Esophagus muscularis mucosa (tissue), 4 donors: ENCODE data around the gene UFC1. TPM values are rescaled to one million over a fixed set of nuclear protein-coding genes. Genes with fewer than 3 reads are reported as not detected.
A peak's percentile ranks its signal among the peaks of the same experiment; 100 is the strongest.

Experiments used
- DNase-seq: peaks from one replicate; pipeline ENCODE4 v3.0.0-alpha.2; 2017; ENCODE audit errors: extremely low spot score
- H3K27ac ChIP-seq, 4 donors: fragments of 200-600 bp; sonication (generic); replicated peaks in 1 of 4; 1 replicate in 3 of 4; 2 replicates in 1 of 4; pipeline ENCODE4 v1.5.1; 2016 to 2019; ENCODE audit warnings: mild to moderate bottlenecking in 1 of 4
- H3K27me3 ChIP-seq, 4 donors: fragments of 200-600 bp; sonication (generic); one replicate each; pipeline versions ENCODE4 v1.5.1 to v1.6.0; 2016 to 2019
- H3K36me3 ChIP-seq, 4 donors: fragments of 200-600 bp; sonication (generic); one replicate each; pipeline ENCODE4 v1.5.1; 2016 to 2019
- H3K4me1 ChIP-seq, 4 donors: fragments of 200-600 bp; sonication (generic); one replicate each; pipeline ENCODE4 v1.5.1; 2016 to 2019
- H3K4me3 ChIP-seq, 4 donors: fragments of 200-600 bp; sonication (generic); 1 replicate in 2 of 4; 2 replicates in 2 of 4; pipeline ENCODE4 v1.5.1; 2016 to 2019; ENCODE audit warnings: mild to moderate bottlenecking in 4 of 4, moderate library complexity in 1 of 4
- H3K9me3 ChIP-seq, 4 donors: fragments of 200-600 bp; sonication (generic); 1 replicate in 3 of 4; 2 replicates in 1 of 4; pipeline ENCODE4 v1.5.1; 2016 to 2019
- CTCF ChIP-seq, 3 experiments: fragments of 200-600 bp in 2 of 3; fragments of 450-650 bp in 1 of 3; sonication (generic) in 2 of 3; IDR thresholded peaks; one replicate each; pipeline ENCODE4 v1.5.1; 2017 to 2019; ENCODE audit warnings: antibody characterized with exemption in 3 of 3, mild to moderate bottlenecking in 2 of 3, moderate library complexity in 1 of 3
- EP300 ChIP-seq: sonication (generic); formaldehyde crosslinking; IDR thresholded peaks from one replicate; pipeline ENCODE4 v1.6.1; 2017; ENCODE audit warnings: antibody characterized with exemption
- POLR2A ChIP-seq: fragments of 450-650 bp; IDR thresholded peaks from one replicate; pipeline ENCODE4 v1.6.1; 2017; ENCODE audit warnings: antibody characterized with exemption, moderate library complexity, mild to moderate bottlenecking, low read depth
- POLR2AphosphoS5 ChIP-seq, 2 donors: sonication (generic); formaldehyde crosslinking; IDR thresholded peaks; one replicate each; pipeline ENCODE4 v1.6.1; 2017; ENCODE audit warnings: antibody characterized with exemption in 2 of 2
- WGBS: methylation state at CpG from one replicate; pipeline ENCODE4 v1.1.5; 2018; 5-methylcytosine and 5-hydroxymethylcytosine counted together
- intact Hi-C: fragments of 100-400 bp; cut with DNase I; formaldehyde crosslinking; loops from one replicate; pipeline ENCODE4 v1.15.1; 2023
- total RNA-seq, 4 donors: library from RNA; depleted of rRNA; stranded (reverse); fragments of >200 nt; gene quantifications; one replicate each; pipeline versions ENCODE4 v1.1.0 to v1.2.1, GENCODE V29; 2016

The UFC1 gene
- total RNA-seq, 4 donors from 2014 or later: 62.8 to 86.1 (median 71.6) TPM

- 79% methylated on average over 1 of the region's 1 CpG for WGBS
- TF ChIP-seq EP300 (no peak), CTCF (IDR thresholded peaks at IDR 0.05) (no peak), POLR2A (no peak), POLR2AphosphoS5 (IDR thresholded peaks at IDR 0.05) (no peak)
- no peak for DNase-seq
- Histone ChIP-seq H3K27ac (no peak overlapping the region), H3K36me3 (no peaks in the 10 kb centered on the region), H3K4me1 (peaks cover 15 to 31% (median 29%) of the 10 kb centered on the region in 4 donors), H3K4me3 (no peak overlapping the region), H3K9me3 (no peaks in the 10 kb centered on the region), H3K27me3 (no peaks in the 10 kb centered on the region)
- intact Hi-C loops: no loop called here
These were observed 28.4 kb downstream of the UFC1 start for GRCh38 chr1:161182214-161182613.

- Histone ChIP-seq H3K27me3 (no peaks in the 10 kb centered on the region), H3K4me1 (peaks cover 6 to 22% (median 20%) of the 10 kb centered on the region in 4 donors), H3K36me3 (peaks cover 0 to 1% (median 0%) of the 10 kb centered on the region in 4 donors), H3K27ac (peak overlapping the region; percentile 47 to 69 (median 59)), H3K4me3 (no peak overlapping the region), H3K9me3 (no peaks in the 10 kb centered on the region)
- 18% methylated on average over 3 of the region's 3 CpGs for WGBS
- intact Hi-C loops: no loop called here
- no peak for DNase-seq
- TF ChIP-seq POLR2AphosphoS5 (IDR thresholded peaks at IDR 0.05) (peak; percentile 30 to 42), EP300 (no peak)
These were observed 31.5 kb downstream of the UFC1 start for GRCh38 chr1:161185282-161185682.

GRCh38 chr1:161185732-161186311, 32.0 kb downstream of the UFC1 start:
- Histone ChIP-seq H3K4me1 (peaks cover 6 to 25% (median 19%) of the 10 kb centered on the region in 4 donors), H3K36me3 (peaks cover 0 to 7% (median under 1%) of the 10 kb centered on the region in 4 donors), H3K27ac (peak overlapping the region; percentile 47 to 69 (median 59)), H3K9me3 (no peaks in the 10 kb centered on the region), H3K27me3 (no peaks in the 10 kb centered on the region), H3K4me3 (no peak overlapping the region)
- 51% methylated on average over 2 of the region's 2 CpGs for whole genome bisulfite sequencing
- DNase-seq: no peak
- intact Hi-C loops: no loop called here
- TF ChIP-seq CTCF (IDR thresholded peaks at IDR 0.05): no peak
- no peak for TF ChIP-seq POLR2AphosphoS5 (IDR thresholded peaks at IDR 0.05)
- TF ChIP-seq POLR2A: no peak
- no peak for TF ChIP-seq EP300

GRCh38 chr1:161187311-161187710, 33.5 kb downstream of the UFC1 start:
- TF ChIP-seq POLR2A (no peak), CTCF (IDR thresholded peaks at IDR 0.05) (no peak), POLR2AphosphoS5 (IDR thresholded peaks at IDR 0.05) (no peak), EP300 (no peak)
- peaks cover 0 to 22% (median 12%) of the 10 kb centered on the region in 4 donors for H3K36me3 ChIP-seq
- 86% methylated on average over 3 of the region's 3 CpGs for WGBS

GRCh38 chr1:161188381-161188780, 34.6 kb downstream of the UFC1 start:
- Histone ChIP-seq H3K27ac (no peak overlapping the region), H3K36me3 (peaks cover 0 to 32% (median 15%) of the 10 kb centered on the region in 4 donors), H3K27me3 (no peaks in the 10 kb centered on the region), H3K4me3 (no peak overlapping the region), H3K4me1 (peaks cover 13 to 34% (median 29%) of the 10 kb centered on the region in 4 donors), H3K9me3 (no peaks in the 10 kb centered on the region)
- intact Hi-C loops: no loop called here
- no peak for TF ChIP-seq POLR2AphosphoS5 (IDR thresholded peaks at IDR 0.05)
- no peak for TF ChIP-seq POLR2A
- DNase-seq: no peak
- 82% methylated on average over 6 of the region's 6 CpGs for whole genome bisulfite sequencing

More at GRCh38 chr1:161187311-161187710, 33.5 kb downstream of the UFC1 start:
- H3K9me3 ChIP-seq: no peaks in the 10 kb centered on the region
- DNase-seq: no peak
- H3K27me3 ChIP-seq: no peaks in the 10 kb centered on the region
- H3K27ac ChIP-seq: no peak overlapping the region
- intact Hi-C loops: no loop called here
- peaks cover 8 to 30% (median 20%) of the 10 kb centered on the region in 4 donors for H3K4me1 ChIP-seq
- H3K4me3 ChIP-seq: no peak overlapping the region
